Calu3 (cell line): Measurements from ENCODE around the gene CCNA1. TPM values are rescaled to one million over a fixed set of nuclear protein-coding genes. Genes with fewer than 3 reads are reported as not detected.

ENCODE experiments used
- BruUV-seq: library from RNA; stranded (reverse); fragments of 400-500 nt; replicated peaks from 2 replicates; lab custom pipeline; 2021; lab: Mats Ljungman, UMichigan
- CTCF ChIA-PET: fragments of 300-600 bp; sonication (Branson Sonifier 250); formaldehyde crosslinking; loops from one replicate; lab custom pipeline; 2022; ENCODE audit warnings: antibody characterized with exemption; lab: Charles Lee
- DNase-seq: peaks from one replicate; pipeline ENCODE4 v3.0.0; 2022
- H3K27ac Mint-ChIP-seq: one replicate; pipeline ENCODE4 v1.8.0; 2022; ENCODE audit warnings: mixed read lengths; ENCODE audit not compliant: unreplicated experiment
- H3K27me3 Mint-ChIP-seq: one replicate; pipeline ENCODE4 v1.8.0; 2022; ENCODE audit warnings: mixed read lengths; ENCODE audit not compliant: unreplicated experiment
- H3K36me3 Mint-ChIP-seq: one replicate; pipeline ENCODE4 v1.8.0; 2022; ENCODE audit warnings: mild to moderate bottlenecking, moderate library complexity, mixed read lengths; ENCODE audit not compliant: insufficient read depth, unreplicated experiment
- H3K4me1 Mint-ChIP-seq: one replicate; pipeline ENCODE4 v1.8.0; 2022; ENCODE audit warnings: mild to moderate bottlenecking, low read depth, mixed read lengths; ENCODE audit not compliant: unreplicated experiment
- H3K4me3 Mint-ChIP-seq: one replicate; pipeline ENCODE4 v1.8.0; 2022; ENCODE audit warnings: mild to moderate bottlenecking, low read depth, moderate library complexity, mixed read lengths; ENCODE audit not compliant: unreplicated experiment
- H3K9me3 Mint-ChIP-seq: one replicate; pipeline ENCODE4 v1.8.0; 2022; ENCODE audit warnings: low read depth, mixed read lengths; ENCODE audit not compliant: unreplicated experiment
- CTCF ChIP-seq: fragments of 200-600 bp; IDR thresholded peaks from one replicate; pipeline ENCODE4 v1.8.0; 2022; ENCODE audit warnings: antibody characterized with exemption; ENCODE audit not compliant: unreplicated experiment
- intact Hi-C: fragments of 100-400 bp; cut with micrococcal nuclease; formaldehyde crosslinking; loops from one replicate; pipeline ENCODE4 v1.10.0; 2022; ENCODE audit not compliant: unreplicated experiment
- total RNA-seq: library from RNA; stranded (reverse); gene quantifications from 2 replicates; pipeline ENCODE4 v1.2.3, GENCODE V29; 2022

Gene CCNA1
- total RNA-seq, 1 experiment from 2014 or later: not detected

- intact Hi-C loops: no loop called here
- DNase-seq: no peak
- no peaks in the 10 kb centered on the region for H3K27me3 Mint-ChIP-seq
- H3K4me3 Mint-ChIP-seq: no peak overlapping the region
- CTCF ChIA-PET: no interaction called here
- BruUV-seq: no TSS peak
- H3K27ac Mint-ChIP-seq: no peak overlapping the region
- no peaks in the 10 kb centered on the region for H3K4me1 Mint-ChIP-seq
- H3K36me3 Mint-ChIP-seq: no peaks in the 10 kb centered on the region
- H3K9me3 Mint-ChIP-seq: no peaks in the 10 kb centered on the region
- TF ChIP-seq CTCF: no peak
Measured at GRCh38 chr13:36490055-36490454, 57.8 kb downstream of the CCNA1 start.

Other genes with a start within 250 kb of the CCNA1 start
- not detected in 2 replicates for gene SOHLH2, start 217.9 kb upstream of the CCNA1 start, total RNA-seq
- not detected in 2 replicates for gene CCDC169, start 134.7 kb upstream of the CCNA1 start, total RNA-seq
- not detected in 2 replicates for gene SPART, start 86.1 kb upstream of the CCNA1 start, total RNA-seq
- not detected in 2 replicates for gene SERTM1, start 241.5 kb downstream of the CCNA1 start, total RNA-seq